HG03060 (cell line): Measurements from ENCODE around the gene COL20A1.
"Not testable (repeated sequence)": the region's sequence is repeated elsewhere in the genome, so short reads cannot be mapped to it uniquely, and the experiment has no call there.

ENCODE experiments used
- ATAC-seq: cut with Tn5 transposase; IDR thresholded peaks from one replicate; pipeline ENCODE4 v1.9.1; 2021; ENCODE audit warnings: low read depth, moderate number of reproducible peaks; ENCODE audit not compliant: unreplicated experiment

The COL20A1 gene

GRCh38 chr20:63329331-63330083 is 36.5 kb downstream of the COL20A1 start:
- ATAC-seq = no peak

- no peak for ATAC-seq
These were observed 37.2 kb downstream of the COL20A1 start for GRCh38 chr20:63330084-63330760.

GRCh38 chr20:63330940-63331339 is 38.0 kb downstream of the COL20A1 start:
- ATAC-seq = no peak

- no peak for ATAC-seq
These were observed 38.9 kb downstream of the COL20A1 start for GRCh38 chr20:63331741-63332400.

GRCh38 chr20:63332488-63333240 is 39.7 kb downstream of the COL20A1 start:
- ATAC-seq = no peak

- ATAC-seq = no peak
These were observed 40.4 kb downstream of the COL20A1 start for GRCh38 chr20:63333241-63333836.

- no peak for ATAC-seq
These were observed 41.4 kb downstream of the COL20A1 start for GRCh38 chr20:63334356-63334755.

GRCh38 chr20:63335060-63335459 is 42.1 kb downstream of the COL20A1 start:
- not testable (repeated sequence) for ATAC-seq

- no peak for ATAC-seq
These were observed 42.7 kb downstream of the COL20A1 start for GRCh38 chr20:63335711-63336110.

- ATAC-seq = no peak
These were observed 43.3 kb downstream of the COL20A1 start for GRCh38 chr20:63336232-63336752.

- ATAC-seq = no peak
These were observed 44.9 kb downstream of the COL20A1 start for GRCh38 chr20:63337786-63338420.

- ATAC-seq = not testable (repeated sequence)
These were observed 46.4 kb downstream of the COL20A1 start for GRCh38 chr20:63339154-63340094.

GRCh38 chr20:63340158-63340688 is 47.2 kb downstream of the COL20A1 start:
- not testable (repeated sequence) for ATAC-seq

- ATAC-seq = no peak
These were observed 49.8 kb downstream of the COL20A1 start for GRCh38 chr20:63342561-63343459.

GRCh38 chr20:63343460-63344445 is 50.8 kb downstream of the COL20A1 start:
- no peak for ATAC-seq
